SJSA1 (cell line): ENCODE data around the gene DNPEP. TPM values are rescaled to one million over a fixed set of nuclear protein-coding genes. Genes with fewer than 3 reads are reported as not detected.

Experiments
- DNase-seq, 2 experiments: peaks; one replicate each; pipeline ENCODE4 v3.0.0-alpha.2; 2015 to 2020; ENCODE audit warnings: low spot score in 2 of 2, low read depth in 1 of 2
- H3K27ac ChIP-seq: fragments of 250-450 bp; sonication (Bioruptor Pico); 2 replicates; pipeline ENCODE4 v1.5.1; 2020; ENCODE audit warnings: mild to moderate bottlenecking, moderate library complexity
- H3K27me3 ChIP-seq: fragments of 250-450 bp; sonication (Bioruptor Pico); replicated peaks from 2 replicates; pipeline ENCODE4 v1.5.1; 2020; ENCODE audit warnings: mild to moderate bottlenecking, moderate library complexity
- H3K36me3 ChIP-seq: fragments of 250-450 bp; sonication (Bioruptor Pico); 2 replicates; pipeline ENCODE4 v1.5.1; 2020; ENCODE audit warnings: mild to moderate bottlenecking
- H3K4me1 ChIP-seq: fragments of 250-450 bp; sonication (Bioruptor Pico); replicated peaks from 2 replicates; pipeline ENCODE4 v1.6.1; 2021; ENCODE audit warnings: mild to moderate bottlenecking
- H3K4me3 ChIP-seq: fragments of 250-450 bp; sonication (Bioruptor Pico); 2 replicates; pipeline ENCODE4 v1.5.1; 2020; ENCODE audit warnings: mild to moderate bottlenecking
- H3K9me3 ChIP-seq: fragments of 250-450 bp; sonication (Bioruptor Pico); replicated peaks from 2 replicates; pipeline ENCODE4 v1.5.1; 2020; ENCODE audit warnings: mild to moderate bottlenecking
- total RNA-seq: library from RNA; depleted of rRNA; stranded (reverse); fragments of >200 nt; shearing (Covaris generic); gene quantifications from 2 replicates; pipeline ENCODE4 v1.2.3, GENCODE V29; 2014

The DNPEP gene
- total RNA-seq, 1 experiment from 2014 or later, result 56.1 TPM

DNA sequence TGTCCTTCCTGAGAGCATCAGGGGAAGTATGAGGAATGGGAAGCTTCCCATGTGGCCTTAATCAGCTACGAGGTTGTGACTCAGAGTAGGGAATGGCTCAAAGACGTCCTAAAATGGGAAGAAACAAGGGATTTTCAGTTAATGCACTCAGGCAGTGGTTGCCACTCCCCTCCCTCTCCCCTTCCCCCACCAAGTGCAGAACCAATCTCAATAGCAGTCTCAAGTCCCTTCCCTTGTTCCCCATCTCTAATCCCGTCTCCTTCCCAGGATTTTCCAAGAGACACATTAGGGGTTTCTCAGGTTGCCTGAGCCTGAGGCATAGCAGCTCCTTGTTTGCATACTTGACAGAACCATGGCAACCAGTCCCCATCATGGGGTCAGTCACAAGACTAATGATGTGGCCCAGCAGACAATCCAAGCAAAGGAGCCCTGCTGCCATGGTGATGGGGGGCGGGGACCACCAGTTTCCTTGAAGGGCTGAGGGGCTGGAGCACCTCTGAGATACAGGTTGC is 36.9 kb downstream of the DNPEP start:
- no peak for DNase-seq
- H3K9me3 ChIP-seq, result no peaks in the 10 kb centered on the region
- H3K27me3 ChIP-seq, result peaks cover 8% of the 10 kb centered on the region; the same call in 1 of the 2 replicates
- H3K4me3 ChIP-seq, result no peak overlapping the region
- no peak overlapping the region for H3K27ac ChIP-seq
- no peaks in the 10 kb centered on the region for H3K36me3 ChIP-seq
- no peaks in the 10 kb centered on the region for H3K4me1 ChIP-seq

DNA sequence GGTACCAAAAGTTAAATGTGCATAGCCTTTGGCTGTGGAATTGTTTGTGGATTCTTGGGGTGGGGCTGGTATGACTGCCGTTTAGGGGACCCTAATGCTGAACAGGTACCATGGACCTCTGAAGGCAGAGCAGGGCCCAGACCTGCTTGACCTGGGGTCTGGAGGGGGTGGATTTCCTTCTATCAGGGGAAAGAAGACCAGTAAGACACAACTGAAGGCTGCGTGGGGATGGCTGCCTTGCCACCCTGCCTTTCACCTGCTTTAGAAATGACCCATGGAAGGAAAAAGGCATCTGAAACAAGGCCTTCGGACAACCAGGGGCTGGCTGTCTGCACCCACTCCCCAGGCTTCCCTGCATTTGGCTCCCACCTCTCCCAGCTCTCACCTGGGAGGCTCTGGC is 37.5 kb downstream of the DNPEP start:
- no peak overlapping the region for H3K27ac ChIP-seq
- H3K27me3 ChIP-seq, result peaks cover 7% of the 10 kb centered on the region; the same call in 1 of the 2 replicates
- H3K4me1 ChIP-seq, result no peaks in the 10 kb centered on the region
- DNase-seq, result no peak
- H3K4me3 ChIP-seq, result no peak overlapping the region
- no peaks in the 10 kb centered on the region for H3K36me3 ChIP-seq
- H3K9me3 ChIP-seq, result no peaks in the 10 kb centered on the region

DNA sequence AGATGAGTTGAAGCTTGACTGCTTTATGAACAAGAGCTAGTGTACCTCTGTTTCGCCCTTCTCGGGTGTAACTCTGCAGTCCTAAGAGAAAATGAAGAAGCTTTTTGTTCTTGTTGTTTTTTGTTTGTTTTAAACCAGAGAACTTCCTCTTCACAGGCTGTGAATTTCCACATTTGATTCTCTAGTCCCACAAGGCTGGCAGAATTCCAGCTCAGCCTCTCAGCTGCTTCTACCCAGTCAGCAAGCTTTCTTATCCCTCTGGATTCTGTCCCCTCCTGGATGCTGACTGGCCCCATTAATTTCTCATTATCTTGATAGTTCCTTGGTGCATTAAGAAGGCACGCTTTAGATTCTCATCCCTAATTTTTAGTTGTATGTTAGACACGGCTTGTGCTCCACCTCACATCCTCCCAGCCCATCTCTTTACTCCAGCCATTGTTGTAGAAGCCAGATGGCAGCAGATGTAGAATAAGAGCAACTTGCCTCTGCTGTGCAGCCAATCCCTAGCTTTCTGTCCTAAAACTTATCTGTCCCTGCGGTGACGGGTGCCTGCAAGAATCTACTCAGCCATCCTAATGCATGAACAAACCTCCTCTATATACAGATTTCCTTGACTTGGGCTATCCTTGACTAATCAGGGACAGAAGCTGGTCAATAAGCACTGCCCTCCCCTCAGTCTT is 42.8 kb downstream of the DNPEP start:
- no peaks in the 10 kb centered on the region for H3K36me3 ChIP-seq
- no peak overlapping the region for H3K4me3 ChIP-seq
- H3K4me1 ChIP-seq, result no peaks in the 10 kb centered on the region
- H3K27ac ChIP-seq, result no peak overlapping the region
- DNase-seq, result no peak
- H3K9me3 ChIP-seq, result no peaks in the 10 kb centered on the region
- H3K27me3 ChIP-seq, result peaks cover 13% of the 10 kb centered on the region

DNA sequence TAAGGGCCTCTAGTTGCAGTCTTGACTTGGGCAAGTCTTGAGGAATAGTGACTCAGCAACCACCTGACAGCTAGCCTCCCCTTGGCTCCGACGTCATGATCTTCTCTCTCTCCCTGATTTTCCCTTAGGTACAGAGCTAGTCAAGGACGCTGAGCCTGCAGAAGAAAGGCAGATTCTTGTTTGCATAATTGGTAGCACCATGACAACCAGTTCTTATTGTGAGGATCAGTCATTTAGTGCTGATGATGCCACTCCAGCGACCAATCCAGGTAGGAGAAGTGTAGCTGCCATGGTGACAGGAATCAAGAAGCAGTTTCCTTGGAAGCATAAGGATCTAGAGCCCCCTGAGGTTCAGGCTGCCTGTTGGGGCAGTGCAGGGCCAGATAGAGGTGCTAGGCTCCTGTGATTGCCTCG is 52.3 kb downstream of the DNPEP start:
- no peaks in the 10 kb centered on the region for H3K4me1 ChIP-seq
- no peak overlapping the region for H3K4me3 ChIP-seq
- H3K36me3 ChIP-seq, result no peaks in the 10 kb centered on the region
- H3K27me3 ChIP-seq, result peaks cover 22% of the 10 kb centered on the region; the same call in 1 of the 2 replicates
- no peak for DNase-seq
- no peaks in the 10 kb centered on the region for H3K9me3 ChIP-seq
- no peak overlapping the region for H3K27ac ChIP-seq

DNA sequence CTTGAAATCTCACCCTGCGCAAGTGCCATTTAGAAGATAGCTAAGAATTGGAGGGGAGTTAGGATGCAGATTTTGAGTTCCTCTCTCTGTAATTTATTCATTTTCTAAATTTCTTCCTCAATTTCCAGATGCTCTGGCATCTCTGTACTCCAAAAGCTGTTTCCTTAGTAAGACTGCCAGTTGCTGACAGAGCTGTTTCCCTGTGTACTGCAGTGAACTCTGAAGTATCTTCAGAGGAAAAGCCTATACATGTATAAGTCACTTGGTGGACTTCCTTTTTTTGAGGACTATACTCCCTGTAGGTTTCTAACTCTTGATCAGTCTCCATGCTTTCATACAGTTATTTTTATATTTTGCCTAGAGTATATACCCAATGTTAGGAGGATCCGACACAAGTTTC is 53.6 kb downstream of the DNPEP start:
- H3K4me3 ChIP-seq, result no peak overlapping the region
- H3K9me3 ChIP-seq, result no peaks in the 10 kb centered on the region
- DNase-seq, result no peak
- H3K27me3 ChIP-seq, result peaks cover 26% of the 10 kb centered on the region
- H3K36me3 ChIP-seq, result no peaks in the 10 kb centered on the region
- H3K27ac ChIP-seq, result no peak overlapping the region
- no peaks in the 10 kb centered on the region for H3K4me1 ChIP-seq

DNA sequence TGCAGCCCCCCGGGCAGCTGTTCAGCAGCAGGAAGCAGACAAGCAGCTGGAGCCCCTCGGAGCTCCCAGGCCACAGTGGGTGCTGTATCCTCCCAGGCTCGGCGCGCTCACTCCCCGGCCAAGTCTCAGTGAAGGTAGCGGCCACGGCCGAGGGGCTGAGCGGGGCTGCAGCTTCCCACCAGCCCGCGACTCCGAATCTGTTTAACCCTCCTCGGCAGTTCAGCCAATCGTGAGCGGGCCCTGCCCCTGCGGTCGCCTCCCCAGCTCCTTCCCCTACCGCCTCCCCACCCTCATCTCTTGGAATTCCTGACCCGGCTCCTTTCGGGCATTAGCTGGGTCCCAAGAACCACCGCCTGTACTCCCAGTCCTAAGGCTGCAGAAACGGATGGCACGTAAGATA is 55.2 kb downstream of the DNPEP start, which contains the start of gene RESP18:
RESP18 (minus strand) TSS at position 203 of the 400 bp plus-strand sequence.
- H3K27me3 ChIP-seq, result peaks cover 26% of the 10 kb centered on the region

DNA sequence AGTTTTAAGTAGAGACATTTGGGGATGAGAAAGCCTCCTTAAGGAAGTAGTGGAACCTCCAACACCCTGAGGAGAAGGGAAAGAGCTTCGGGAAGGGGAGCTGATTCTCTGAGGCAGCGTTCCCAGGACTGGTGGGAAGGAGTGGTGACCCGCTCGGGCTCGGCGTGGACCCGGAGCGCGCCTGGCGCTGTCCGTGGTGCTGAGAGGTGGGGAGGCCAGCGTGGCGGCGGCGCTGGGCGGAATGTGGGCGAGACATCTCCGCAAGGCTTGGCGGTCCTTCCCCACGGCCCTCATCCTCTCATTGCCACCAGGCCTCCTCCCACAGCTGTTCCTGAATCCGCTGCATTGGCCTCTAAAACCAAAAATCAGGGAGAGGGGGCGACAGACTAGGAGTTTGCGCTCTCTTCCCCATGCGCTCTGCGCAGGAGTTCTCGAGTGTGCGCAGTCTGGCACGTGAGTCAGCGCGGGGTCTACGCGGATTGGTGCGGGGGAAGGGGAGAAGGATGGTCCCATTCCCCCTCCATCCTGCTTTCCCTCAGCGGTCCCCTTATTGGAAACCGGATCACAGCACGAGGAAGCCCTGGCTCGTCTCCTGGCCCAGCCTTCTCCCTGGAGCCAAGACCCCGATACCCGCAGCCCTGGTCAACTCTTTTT is 56.0 kb downstream of the DNPEP start:
- H3K9me3 ChIP-seq, result no peaks in the 10 kb centered on the region
- no peak overlapping the region for H3K4me3 ChIP-seq
- H3K27me3 ChIP-seq, result peaks cover 26% of the 10 kb centered on the region
- H3K36me3 ChIP-seq, result no peaks in the 10 kb centered on the region
- no peak overlapping the region for H3K27ac ChIP-seq
- no peaks in the 10 kb centered on the region for H3K4me1 ChIP-seq
- DNase-seq, result no peak

More for the DNA sequence above, 55.2 kb downstream of the DNPEP start, which contains the start of gene RESP18:
- Histone ChIP-seq H3K9me3 (no peaks in the 10 kb centered on the region), H3K4me3 (no peak within 1 kb of the TSS), H3K4me1 (no peaks in the 10 kb centered on the region), H3K36me3 (no peaks in the 10 kb centered on the region), H3K27ac (no peak within 1 kb of the TSS)
- no peak for DNase-seq

DNA sequence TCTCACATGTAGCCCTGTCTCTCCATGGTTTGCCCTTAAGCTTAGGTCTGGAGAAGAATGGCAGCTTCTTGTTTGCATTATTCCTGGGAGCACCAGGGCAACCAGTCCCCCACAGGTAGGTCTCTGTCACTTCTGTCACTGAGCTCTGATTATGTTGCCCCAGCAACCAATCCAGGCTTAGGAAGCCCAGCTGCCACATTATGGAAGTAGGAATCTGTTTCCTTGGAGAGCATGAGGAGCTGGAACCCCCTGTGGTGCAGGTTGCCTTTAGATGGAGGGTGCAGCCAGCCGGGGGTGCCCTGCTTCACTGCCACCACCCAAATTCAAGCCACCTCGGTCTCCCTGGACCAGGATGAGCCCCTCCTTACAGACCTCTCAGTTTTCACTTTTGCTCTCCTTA is 60.0 kb downstream of the DNPEP start:
- H3K9me3 ChIP-seq, result no peaks in the 10 kb centered on the region
- peaks cover 12% of the 10 kb centered on the region; the same call in 1 of the 2 replicates for H3K27me3 ChIP-seq
- H3K36me3 ChIP-seq, result no peaks in the 10 kb centered on the region
- no peak overlapping the region for H3K4me3 ChIP-seq
- DNase-seq, result no peak
- no peak overlapping the region for H3K27ac ChIP-seq
- no peaks in the 10 kb centered on the region for H3K4me1 ChIP-seq

DNA sequence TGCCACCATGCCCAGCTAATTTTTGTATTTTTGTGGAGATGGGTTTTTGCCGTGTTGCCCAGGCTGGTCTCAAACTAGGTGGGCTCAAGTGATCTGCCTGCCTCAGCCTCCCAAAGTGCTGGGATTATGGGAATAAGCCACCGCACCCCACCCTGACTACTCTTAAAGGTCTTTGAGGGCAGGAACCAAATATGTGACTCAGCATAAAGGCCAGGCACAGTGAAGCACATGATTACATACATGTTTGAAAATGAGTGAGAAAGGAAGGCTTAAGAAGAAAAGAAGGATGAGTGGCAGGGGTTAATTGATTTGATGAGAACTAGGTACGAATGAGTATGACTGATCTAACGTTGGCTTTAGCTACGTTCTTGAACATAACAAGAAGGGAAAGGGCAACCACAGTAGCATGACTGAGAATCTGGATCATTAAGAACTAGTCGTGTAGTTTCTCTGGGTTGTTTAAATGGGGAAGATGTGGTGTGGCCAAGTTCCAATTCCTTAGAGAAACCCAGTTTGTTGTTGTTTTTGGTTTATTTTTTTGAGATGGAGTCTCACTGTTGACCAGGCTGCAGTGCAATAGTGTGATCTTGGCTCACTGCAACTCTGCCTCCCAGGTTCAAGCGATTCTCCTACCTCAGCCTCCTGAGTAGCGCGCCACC is 61.9 kb downstream of the DNPEP start:
- no peaks in the 10 kb centered on the region for H3K4me1 ChIP-seq
- DNase-seq, result no peak
- H3K27ac ChIP-seq, result no peak overlapping the region
- H3K27me3 ChIP-seq, result peaks cover 16% of the 10 kb centered on the region; the same call in 1 of the 2 replicates
- no peaks in the 10 kb centered on the region for H3K9me3 ChIP-seq
- H3K4me3 ChIP-seq, result no peak overlapping the region
- no peaks in the 10 kb centered on the region for H3K36me3 ChIP-seq

DNA sequence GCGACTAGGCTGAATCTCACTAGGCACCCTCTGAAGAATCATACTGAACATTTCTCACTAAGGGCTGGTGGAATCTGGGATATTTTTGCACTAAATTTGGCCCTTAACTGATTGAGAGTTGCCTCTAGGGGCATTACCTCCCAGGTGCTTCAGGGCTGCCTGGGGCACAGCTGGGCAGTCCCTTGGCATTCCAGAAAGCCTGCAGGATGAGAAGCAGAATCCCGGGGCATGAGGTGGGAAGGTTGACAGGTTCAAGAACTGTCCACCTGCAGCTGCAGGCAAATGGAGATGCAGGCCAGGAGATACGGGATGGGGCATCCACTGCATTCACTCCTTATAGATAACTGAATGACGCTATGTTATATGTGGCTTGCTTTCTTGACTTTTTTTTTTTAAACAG is 62.6 kb downstream of the DNPEP start:
- Histone ChIP-seq H3K27me3 (peaks cover 16% of the 10 kb centered on the region; the same call in 1 of the 2 replicates), H3K27ac (no peak overlapping the region), H3K4me3 (no peak overlapping the region), H3K4me1 (no peaks in the 10 kb centered on the region), H3K9me3 (no peaks in the 10 kb centered on the region), H3K36me3 (no peaks in the 10 kb centered on the region)
- DNase-seq, result no peak

DNA sequence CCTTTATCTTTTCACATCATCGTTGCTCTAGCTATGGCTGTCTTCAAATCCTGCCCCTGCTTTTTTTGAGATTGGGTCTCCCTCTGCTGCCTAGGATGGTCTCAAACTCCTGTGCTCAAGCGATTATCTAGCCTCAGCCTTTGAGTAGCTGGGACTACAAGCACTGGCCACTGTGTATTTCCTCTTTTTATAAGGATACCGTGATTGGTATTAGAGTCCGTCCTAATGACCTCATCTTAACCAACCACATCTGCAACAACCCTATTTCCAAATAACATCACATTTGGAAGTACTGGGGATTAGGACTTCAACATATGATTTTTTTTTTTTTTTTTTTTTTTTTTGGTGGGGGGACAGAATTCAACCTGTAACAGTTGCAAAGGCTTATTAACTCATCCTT is 64.3 kb downstream of the DNPEP start:
- no peaks in the 10 kb centered on the region for H3K36me3 ChIP-seq
- H3K27me3 ChIP-seq, result peaks cover 15% of the 10 kb centered on the region; the same call in 1 of the 2 replicates
- H3K27ac ChIP-seq, result no peak overlapping the region
- H3K9me3 ChIP-seq, result no peaks in the 10 kb centered on the region
- no peak for DNase-seq
- H3K4me3 ChIP-seq, result no peak overlapping the region
- no peaks in the 10 kb centered on the region for H3K4me1 ChIP-seq
